GDM1 (cell line): ENCODE data around the gene RPP40.
"Not testable (repeated sequence)": the region's sequence is repeated elsewhere in the genome, so short reads cannot be mapped to it uniquely, and the experiment has no call there.

Experiments
- DNase-seq: peaks from one replicate; lab custom pipeline; 2025; lab: John Stamatoyannopoulos, UW

Gene RPP40, protein sequence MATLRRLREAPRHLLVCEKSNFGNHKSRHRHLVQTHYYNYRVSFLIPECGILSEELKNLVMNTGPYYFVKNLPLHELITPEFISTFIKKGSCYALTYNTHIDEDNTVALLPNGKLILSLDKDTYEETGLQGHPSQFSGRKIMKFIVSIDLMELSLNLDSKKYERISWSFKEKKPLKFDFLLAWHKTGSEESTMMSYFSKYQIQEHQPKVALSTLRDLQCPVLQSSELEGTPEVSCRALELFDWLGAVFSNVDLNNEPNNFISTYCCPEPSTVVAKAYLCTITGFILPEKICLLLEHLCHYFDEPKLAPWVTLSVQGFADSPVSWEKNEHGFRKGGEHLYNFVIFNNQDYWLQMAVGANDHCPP

DNA sequence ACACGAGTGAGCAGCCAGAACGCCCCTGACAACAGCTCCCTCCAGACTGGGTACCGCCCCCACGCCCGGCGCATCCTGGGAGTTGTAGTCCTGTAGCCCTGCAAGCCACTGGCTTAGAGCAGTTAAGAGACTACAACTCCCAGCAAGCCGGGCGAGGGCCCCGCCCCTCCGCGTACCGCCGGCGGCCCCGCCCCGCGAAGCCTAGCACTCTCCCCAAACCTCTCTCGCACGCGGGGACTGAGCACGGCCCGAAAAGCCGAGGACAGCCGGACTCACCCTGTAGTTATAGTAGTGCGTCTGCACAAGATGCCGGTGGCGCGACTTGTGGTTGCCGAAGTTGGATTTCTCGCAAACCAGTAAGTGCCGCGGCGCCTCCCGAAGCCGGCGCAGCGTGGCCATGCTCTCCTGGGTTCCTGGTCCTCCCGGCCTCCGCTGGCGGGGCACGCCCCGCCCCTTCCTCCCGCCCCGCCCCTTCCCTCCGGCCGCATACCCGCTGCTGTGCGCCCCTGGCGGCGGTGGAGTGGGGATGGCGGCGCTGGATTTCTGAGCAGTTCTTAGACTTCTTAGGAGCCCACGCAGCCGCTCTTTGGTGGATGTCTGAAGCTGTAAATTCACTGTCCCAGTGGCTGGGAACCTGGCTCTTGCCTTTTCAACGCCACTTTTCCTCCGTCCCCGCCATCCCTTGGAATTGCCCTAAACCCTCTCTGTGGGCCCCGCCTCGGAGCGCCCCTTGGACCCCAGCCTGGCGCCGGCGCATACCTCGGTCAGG lies at the start of gene RPP40:
RPP40 (minus strand) TSS at position 434 of the 769 bp plus-strand sequence; CDS start at position 399, 35 bp downstream.
- DNase-seq = peak; percentile 95

DNA sequence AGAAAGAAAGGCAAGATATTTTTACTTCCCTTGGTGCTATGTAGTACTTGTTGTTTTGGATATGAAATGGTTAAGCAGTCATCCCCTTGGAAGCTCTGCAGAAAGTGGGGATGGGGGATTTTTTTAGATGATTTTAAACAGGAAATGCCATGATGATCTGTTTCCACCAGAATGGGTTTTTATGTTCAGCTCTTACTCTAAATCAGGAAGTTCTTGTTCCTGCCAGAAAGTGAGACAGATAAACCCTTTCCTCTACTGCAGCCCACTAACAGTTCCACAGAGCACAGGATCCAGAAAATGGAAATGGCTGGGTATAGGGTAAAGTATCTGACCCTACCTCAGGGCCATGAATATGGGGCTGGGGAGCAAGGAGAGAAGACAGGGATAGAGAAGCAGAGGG lies 49.2 kb upstream of the RPP40 start:
- peak; percentile 66 for DNase-seq

DNA sequence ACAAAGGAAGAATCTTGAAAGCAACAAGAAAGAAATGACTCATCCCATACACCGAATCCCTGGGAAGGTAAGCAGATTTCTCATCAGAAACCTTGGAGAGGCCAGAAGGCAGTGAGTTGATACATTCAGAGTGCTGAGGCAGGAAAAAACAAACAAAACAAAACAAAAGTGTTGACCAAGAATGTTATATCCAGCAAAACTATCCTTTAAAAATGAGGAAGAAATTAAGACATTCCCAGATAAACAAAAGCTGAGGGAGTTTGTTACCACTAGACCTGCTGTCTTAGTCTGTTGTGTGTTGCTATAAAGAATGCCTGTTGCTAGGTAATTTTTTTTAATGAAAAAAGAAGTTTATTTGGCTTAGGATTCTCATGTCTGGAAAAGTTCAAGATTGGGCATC lies 47.6 kb upstream of the RPP40 start:
- no peak for DNase-seq

DNA sequence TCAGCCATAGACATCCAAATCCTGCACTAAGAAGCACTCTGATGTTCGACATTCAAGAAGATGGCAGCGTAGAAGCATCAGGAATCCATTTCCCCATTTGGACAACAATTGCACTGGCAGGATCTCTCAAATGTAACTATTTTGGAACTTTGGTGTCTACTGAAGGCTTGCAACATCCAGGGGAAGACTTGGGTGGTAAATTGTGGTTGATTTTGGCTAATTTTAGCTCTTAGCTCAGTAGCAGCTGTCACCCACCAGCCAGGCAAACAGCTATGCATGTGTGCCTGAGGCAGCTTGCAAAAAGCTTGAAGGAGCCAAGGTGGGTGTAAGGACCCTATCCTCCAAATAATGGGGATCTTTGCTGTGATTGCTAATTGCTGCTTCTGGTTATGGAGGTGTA lies 46.2 kb upstream of the RPP40 start:
- no peak for DNase-seq

DNA sequence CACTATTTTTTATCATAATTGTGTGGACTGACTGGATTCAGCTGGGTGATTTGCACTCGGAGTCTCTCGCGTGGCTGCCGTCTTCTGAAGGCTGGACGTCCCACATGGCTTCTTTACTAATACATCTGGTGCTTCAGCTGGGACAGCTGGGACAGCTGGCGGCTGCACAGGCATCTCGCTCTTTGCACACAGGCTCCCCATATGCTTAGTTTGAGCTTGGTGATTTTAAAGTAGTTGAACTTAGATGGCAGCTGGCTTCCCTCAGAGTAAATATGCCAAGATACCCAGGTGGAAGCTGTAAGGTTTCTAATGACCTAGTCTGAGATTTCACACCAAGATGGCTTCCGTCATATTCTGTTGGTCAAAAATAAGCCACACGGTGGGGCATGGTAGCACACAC lies 42.6 kb upstream of the RPP40 start:
- no peak for DNase-seq

DNA sequence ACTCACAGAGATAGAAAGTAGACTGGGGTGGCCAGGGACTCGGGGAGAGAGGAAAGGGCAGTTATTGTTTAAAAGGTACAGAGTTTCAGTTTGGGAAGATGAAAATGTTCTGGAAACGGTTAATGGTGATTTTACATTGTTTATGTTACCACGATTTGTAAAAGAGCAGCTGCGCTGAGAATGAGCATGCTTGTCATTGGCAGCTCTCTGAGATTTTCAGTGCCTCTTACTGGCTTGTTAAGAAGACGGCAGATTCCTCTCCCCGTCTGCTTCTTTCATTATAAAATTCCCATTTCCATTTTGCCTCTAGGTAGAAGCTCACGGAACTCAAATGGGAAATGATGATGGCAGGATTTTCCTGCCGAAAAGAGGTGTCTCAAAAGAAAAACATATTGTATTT lies 41.6 kb upstream of the RPP40 start:
- no peak for DNase-seq

DNA sequence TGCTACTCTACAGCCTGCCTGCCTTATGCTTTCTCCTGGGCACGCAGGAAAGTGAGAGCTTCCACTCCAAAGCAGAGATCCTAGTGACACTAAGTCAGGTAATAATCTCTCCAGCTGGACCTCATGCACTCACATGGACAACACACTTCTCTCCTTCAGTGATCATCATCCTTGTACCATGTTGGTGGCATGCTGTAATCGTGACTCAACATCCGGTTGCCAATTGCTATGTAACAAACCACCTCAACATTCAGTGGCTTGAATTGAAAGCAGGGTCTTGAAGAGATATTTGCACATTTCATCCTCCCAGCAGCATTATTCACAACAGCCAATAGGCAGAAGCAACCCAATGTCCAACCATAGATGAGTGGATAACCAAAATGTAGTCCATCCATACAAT lies 41.0 kb upstream of the RPP40 start:
- no peak for DNase-seq

DNA sequence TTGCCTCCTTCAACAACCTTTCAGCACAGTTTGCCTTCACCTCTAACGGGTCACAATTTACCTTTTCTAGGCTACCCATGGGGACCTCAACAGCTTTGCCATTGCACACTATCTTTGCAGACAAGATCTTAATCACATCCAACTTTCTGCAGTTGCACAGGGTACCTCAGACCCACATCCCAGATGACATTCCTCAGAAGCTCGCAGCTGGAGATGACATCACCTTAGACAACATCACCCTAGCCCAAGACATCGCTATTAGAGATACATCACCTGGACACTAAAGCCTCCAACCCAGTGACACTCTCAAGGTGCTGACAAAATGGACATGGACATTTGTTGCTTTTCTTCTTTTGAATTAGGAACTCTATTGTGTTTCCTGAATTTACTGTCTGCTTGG lies 38.6 kb upstream of the RPP40 start:
- no peak for DNase-seq

DNA sequence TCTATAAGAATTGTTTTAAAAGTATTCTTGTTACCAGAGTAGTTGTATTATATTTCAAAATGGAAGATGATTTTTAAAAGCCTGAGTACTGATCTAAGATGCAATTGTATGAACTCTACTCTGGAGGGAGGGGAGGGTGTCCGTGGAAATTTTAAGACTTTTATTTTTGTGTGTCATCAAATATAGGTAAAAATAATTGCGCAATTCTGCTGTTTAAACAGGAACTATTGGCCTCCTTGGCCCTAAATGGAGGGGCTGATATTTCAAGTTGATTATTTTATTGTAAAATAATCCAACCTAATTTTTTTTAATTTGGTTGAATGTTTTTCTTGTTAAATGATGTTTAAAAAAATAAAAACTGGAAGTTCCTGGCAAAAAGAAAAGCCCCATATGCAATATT lies 38.1 kb upstream of the RPP40 start:
- DNase-seq = no peak

DNA sequence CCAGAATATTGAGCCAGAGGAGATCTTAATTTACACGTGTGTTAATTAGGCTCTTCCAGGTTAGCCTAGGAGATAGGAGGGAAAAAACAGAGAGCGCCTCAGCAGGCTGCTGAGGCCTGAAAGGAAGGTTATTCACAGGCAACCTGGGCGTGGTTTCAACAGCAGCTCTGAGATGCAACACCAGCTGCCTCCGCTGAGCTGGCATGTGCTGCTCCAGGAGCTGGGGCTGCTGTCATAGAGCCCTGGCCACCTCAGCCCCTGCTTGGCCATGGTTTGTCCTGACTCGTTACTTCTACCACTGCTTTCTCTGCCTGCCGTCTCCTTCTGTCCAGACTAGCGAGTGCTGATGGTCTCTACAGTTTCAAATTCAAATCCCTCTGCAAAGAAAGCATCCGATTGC lies 32.4 kb upstream of the RPP40 start:
- DNase-seq = no peak

DNA sequence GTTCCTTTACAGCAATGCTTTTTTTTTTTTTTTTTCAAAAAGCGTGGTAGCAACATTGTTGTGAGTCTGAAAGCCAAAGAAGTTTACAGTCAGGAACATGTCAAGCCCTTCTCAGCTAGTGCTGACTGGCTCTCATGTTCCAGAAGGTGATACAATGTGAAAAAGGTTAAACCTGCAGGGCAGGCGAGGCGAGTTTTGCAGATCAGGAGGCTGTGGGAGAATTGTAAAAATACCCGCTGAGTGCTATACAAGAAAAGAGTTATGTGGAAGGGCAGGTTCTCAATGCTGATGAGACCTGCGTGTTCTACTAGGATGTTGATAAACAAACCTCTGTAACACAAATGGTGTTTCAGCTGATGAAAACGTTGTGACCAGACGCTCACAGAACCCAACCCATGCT lies 30.9 kb upstream of the RPP40 start:
- DNase-seq = no peak

DNA sequence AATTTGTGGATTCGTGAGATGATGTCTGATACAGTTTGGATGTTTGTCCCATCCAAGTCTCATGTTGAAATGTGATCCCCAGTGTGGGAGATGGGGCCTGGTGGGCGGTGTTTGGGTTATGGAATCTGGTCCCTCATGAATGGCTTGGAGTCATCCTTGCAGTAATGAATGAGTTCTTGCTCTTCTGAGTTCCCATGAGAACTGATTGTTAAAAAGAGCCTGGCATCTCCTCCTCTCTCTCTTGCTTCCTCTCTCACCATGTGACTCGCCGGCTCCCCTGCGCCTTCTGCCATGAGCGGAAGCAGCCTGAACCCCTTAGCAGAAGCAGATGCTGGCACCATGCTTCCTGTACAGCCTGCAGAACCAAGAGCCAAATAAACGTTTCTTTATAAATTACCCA lies 30.5 kb upstream of the RPP40 start:
- DNase-seq = peak; percentile 26

DNA sequence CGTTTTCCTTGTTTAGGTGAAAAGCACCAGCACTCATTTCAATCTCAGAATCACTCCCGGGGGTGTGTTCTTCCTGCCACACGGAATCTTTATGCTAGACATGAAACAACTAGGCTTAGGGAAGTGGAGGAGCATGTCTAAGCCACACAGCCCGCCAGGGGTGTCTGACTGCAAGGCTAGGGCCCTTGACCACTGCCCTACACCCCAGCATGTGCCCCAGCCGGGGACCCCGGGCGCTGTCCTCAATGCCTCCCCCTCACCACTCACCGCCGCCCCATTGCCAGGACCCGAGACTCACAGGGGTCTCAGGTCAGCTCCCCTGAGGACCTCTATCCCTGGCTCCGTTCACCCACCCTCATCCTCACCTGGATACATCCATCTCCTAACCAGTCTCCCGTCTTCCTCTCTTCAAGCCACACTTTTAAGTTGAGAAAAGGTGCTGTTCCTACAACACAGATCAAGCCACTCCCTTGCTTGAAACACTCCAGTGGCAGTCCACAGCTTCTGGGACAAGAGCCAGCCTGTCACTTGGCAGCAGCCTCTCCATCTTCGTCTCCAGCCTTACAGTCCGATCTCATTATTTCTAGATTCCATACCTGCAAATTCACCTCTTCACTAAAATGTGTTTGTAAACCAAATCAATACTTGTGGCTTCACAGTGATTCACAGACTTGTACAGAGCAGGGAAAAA lies 29.5 kb upstream of the RPP40 start:
- DNase-seq = not testable (repeated sequence)

DNA sequence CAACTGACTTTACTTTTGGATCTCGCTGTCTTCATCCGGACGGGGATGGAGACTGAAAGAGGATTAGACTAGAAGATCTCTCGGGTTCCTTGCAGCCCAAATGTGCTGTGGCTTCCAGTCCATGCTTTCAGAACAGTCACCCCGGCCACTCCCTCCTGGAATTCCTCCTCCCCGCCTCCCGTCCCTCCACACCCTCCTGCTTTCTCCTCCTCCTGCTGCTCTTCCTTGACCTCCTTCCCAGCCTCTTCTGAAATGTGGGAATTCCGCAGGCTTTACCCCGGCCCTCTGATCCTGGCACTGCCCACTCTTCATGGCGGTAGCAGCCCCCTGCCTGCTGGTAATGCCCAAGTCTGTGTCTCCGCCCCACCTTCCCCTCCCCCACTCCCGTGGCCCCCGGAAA lies 28.9 kb upstream of the RPP40 start:
- DNase-seq = not testable (repeated sequence)

DNA sequence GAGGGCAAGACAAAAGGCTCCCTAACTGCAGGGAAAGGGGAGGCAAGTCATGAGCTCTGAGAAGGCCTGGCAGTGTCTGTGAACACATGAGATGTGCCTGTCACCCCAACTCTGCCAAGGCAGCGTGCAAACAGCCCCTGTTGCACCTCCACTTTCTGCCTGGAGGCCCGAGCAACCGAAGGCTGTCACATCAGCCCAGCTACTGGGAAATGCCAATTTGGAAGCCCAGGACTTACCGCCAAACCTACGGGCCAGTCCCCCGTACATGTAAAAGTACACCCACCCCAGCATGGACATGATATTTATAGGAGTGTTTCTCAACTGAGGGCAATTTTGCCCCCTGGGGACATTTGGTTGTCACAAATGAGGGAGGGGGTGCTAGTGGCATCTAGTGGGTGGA lies 27.3 kb upstream of the RPP40 start:
- DNase-seq = no peak

DNA sequence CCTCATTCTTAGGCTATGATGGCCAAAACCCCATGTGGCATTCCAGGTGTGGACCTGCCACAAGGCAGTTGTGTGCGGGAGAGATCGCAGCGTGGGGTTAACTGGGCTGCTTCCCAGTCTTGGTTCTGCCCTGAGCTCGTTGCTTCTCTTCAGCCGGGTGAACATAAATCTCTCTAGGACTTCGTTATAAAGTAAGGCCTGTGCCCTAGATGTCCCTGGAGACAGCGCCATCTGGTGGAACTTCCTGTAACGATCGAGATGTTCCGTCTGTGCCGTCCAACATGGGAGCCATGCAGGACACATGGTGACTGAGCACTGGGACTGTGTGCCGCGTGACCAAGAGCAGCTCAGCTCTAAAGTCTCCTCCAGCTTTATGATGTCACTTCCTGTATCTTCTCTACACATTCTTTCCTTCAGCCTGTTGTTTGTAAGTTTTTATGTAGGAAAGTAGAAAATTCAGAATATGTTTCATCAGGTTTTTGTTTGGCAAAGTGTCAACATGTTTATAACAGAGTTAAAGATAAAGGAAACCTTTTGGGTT lies 26.8 kb upstream of the RPP40 start:
- peak; percentile 83 for DNase-seq

DNA sequence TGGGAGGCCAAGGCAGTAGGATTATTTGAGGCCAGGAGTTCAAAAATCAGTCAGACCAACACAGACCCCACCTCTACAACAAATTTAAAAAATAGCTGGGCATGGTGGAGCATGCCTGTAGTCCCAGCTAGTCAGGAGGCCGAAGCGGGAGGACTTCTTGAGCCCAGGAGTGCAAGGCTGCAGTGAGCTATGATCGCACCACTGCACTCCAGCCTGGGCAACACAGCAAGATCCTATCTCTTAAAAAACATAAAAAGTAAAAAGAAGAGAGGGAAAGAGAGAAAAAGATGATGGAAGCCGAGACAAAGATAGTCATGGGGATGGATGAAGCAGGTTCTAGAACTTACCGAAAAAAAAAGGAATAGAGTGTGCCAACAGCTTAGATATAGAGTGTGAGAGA lies 25.8 kb upstream of the RPP40 start:
- no peak for DNase-seq

DNA sequence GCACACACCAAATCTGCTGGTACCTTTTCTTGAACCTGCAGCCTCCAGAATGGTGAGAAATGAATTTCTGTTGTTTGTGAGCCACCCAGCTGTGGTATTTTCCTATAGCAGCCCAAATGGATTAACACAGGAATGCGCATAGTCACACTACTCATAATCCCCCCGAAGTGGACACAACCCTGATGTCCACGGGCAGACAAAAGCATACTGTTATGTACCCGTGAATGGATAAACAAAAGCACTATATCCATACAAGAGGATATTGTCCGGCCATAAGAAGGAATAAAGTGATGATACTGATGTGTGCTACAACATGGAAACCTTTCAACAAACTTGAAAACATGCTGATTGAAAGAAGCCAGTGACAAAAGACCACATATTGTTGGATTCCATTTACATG lies 25.1 kb upstream of the RPP40 start:
- DNase-seq = no peak

DNA sequence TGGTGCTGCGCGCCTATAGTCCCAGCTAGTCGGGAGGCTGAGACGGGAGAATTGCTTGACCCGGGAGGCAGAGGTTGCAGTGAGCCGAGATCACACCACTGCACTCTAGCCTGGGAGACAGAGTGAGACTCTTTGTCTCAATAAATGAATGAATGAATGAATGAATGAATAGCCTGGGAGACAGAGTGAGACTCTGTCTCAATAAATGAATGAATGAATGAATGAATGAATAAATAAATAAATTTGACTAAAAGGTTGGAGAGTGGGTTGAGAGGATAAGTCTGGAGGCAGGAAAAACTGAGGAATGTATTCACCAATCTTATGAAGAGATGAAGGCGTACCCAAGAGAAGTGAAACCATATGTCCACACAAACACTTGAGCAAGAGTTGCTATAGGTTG lies 24.5 kb upstream of the RPP40 start:
- no peak for DNase-seq

DNA sequence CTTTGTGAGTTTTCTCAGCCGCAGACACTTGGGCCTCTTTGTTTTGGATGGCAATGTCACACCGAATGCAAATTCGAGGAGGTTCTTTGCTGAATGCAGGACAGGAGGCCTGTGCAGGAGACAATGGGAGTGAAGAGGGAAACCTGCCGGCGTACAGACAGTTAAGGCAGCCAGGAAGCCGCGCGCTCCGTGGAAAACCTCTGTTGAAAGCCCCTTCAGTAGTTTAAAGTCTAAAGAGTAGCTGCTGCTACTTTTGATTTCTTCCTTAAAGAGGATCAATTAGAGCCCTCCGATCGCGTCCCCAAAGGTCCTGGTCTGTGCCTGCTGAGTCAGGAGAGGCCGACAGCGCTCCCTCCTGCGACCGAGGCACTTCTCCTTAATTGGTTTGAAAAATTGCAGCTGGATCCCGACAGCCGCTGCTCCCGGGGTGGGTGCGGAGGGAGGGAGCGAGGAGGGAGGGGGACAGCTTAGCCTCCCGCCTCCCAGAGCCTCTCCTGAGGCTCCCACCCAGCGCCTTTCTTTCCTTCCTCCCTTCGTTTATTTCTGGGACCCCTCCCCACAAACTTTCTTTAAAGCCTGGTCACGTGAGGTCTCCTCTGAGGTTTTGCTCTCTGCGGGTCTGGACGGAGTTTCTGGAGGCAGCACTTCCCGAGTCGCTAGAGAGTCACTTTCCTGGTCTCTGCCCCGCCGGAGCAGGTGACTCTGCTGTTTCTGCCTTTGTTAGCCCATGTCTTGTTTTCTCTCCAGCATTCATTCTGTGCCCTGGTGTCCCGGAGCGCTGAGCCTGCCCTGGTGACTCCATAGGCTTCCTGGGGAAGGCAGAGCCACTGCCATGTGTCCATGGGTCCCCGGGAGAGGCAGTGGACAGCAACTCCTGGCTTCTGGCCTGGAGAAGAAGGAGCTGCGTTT lies 22.3 kb upstream of the RPP40 start:
- DNase-seq = peak; percentile 57

DNA sequence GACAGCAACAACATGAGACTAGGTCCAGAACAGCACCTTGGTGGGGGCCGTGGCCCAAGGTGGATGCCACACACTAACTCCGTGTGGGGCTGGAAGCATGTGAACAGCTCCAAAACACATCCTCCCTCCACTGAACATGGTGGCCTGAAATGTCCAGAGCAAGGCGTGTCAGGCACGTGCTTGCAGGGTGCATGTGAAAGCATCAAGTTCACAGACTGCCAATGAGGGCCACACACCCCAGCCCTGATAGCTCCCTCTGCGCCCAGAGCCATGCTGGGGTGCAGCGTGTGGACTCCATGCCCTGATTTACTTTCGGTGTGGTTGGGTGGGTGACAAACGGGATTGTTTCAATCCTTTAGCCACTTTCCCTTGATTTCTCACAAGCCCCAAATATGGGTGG lies 20.1 kb upstream of the RPP40 start:
- DNase-seq = no peak

DNA sequence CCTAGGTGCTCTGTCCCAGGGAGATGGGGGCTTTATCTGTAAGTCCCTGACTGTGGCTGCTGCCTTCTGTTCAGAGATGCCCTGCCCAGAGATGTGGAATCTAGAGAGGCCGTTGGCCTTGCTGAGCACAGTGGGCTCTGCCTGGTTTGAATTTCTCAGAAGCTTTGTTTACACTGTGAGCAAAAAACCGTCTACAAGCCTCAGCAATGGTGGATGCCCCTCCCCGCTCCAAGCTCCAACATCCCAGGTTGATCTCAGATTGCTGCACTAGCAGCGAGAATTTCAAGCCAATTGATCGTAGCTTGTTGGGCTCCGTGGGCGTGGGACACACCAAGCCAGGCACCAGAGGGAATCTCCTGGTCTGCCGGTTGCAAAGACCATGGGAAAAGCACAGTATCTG lies 16.3 kb upstream of the RPP40 start:
- DNase-seq = no peak
